ENCODE results near the gene GPR119. TPM values are rescaled to one million over a fixed set of nuclear protein-coding genes. Genes with fewer than 3 reads are reported as not detected.
"Not testable (repeated sequence)": the region's sequence is repeated elsewhere in the genome, so short reads cannot be mapped to it uniquely, and the experiment has no call there.

GPR119 gene
- not detected in 2 replicates for total RNA-seq (2012; rRNA removed)

DNA sequence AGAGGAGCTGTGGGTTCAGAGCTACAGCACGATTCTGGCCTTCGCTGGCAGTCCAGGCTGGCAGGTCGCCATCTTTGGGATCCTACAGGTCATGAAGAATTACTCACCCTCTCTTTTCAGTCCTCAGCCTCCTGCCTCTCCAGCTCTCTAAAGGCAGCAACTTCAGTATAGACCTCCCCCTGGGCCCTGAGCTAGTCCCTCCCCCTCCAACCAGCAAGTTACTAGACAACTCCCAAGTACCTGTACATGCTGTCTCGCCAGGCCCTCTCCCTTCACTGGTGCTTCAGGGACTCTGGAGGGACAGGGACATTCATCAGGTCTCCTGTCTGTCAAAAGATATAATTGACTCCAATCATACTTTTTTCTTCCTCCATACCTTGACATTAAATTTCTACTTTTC lies at the start of gene GPR119:
Gene GPR119, minus strand, starts transcription at position 155 of the 400 bp plus-strand sequence. CDS start 227 bp downstream, outside the sequence.
- H3K4me1 ChIP-seq (ENCODE audit: control insufficient read depth, insufficient read depth, low read length) = no peaks in the 10 kb centered on the region
- no peak within 1 kb of the TSS for H3K9ac ChIP-seq (ENCODE audit: low read depth, low read length)
- peaks cover 2% of the 10 kb centered on the region for H3K27me3 ChIP-seq (ENCODE audit: control insufficient read depth, insufficient read depth, low read length)
- H3K4me2 ChIP-seq (ENCODE audit: low read length) = no peak within 1 kb of the TSS
- no peak within 1 kb of the TSS for H3K4me3 ChIP-seq (ENCODE audit: low read length)
- no peaks in the 10 kb centered on the region for H3K9me3 ChIP-seq (replicated peaks; ENCODE audit: low read length)
- no peaks in the 10 kb centered on the region for H3K36me3 ChIP-seq (ENCODE audit: insufficient read depth, low read length)

DNA sequence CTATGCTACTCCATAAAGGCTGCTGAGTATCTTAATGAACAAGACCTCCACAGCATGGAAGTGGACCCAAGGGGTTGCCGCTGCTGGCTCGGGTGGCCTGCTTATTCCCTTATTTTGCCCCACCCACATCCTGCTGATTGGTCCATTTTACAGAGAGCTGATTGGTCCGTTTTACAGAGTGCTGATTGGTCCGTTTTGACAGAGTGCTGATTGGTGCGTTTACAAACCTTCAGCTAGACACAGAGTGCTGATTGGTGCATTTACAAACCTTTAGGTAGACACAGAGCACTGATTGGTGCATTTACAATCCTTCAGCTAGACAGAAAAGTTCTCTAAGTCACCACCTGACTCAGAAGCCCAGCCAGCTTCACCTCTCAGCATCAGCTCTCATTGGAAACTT lies 43.8 kb upstream of the GPR119 start:
- not testable (repeated sequence) for H3K4me1 ChIP-seq (ENCODE audit: control insufficient read depth, insufficient read depth, low read length); H3K4me3 ChIP-seq (ENCODE audit: low read length); H3K9ac ChIP-seq (ENCODE audit: low read depth, low read length); H3K4me2 ChIP-seq (ENCODE audit: low read length); H3K36me3 ChIP-seq (ENCODE audit: insufficient read depth, low read length); H3K9me3 ChIP-seq (replicated peaks; ENCODE audit: low read length)
- peaks cover 14% of the 10 kb centered on the region for H3K27me3 ChIP-seq (ENCODE audit: control insufficient read depth, insufficient read depth, low read length)

DNA sequence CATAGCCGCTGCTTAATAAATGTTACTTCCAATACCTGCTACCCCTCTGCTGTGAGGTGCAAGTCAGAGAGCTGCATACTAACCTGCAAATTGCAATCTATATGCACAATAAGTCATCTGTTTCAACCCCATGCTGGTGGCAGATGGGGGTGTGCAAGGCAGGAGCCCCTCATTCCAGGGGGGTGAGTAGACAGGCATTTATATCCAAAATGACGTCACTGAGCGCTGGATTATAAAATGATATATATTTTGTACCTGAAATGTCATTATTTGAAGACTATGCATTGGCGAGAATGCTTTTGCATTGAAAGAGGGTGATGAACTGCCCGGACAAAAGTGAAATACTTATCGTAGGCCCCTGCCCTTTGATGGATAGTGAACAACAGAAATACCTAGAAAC lies 41.1 kb upstream of the GPR119 start:
- H3K4me2 ChIP-seq (ENCODE audit: low read length) = no peak overlapping the region
- no peaks in the 10 kb centered on the region for H3K4me1 ChIP-seq (ENCODE audit: control insufficient read depth, insufficient read depth, low read length)
- no peak overlapping the region for H3K9ac ChIP-seq (ENCODE audit: low read depth, low read length)
- H3K9me3 ChIP-seq (replicated peaks; ENCODE audit: low read length) = no peaks in the 10 kb centered on the region
- H3K27me3 ChIP-seq (ENCODE audit: control insufficient read depth, insufficient read depth, low read length) = peaks cover 17% of the 10 kb centered on the region
- H3K4me3 ChIP-seq (ENCODE audit: low read length) = no peak overlapping the region
- H3K36me3 ChIP-seq (ENCODE audit: insufficient read depth, low read length) = no peaks in the 10 kb centered on the region

DNA sequence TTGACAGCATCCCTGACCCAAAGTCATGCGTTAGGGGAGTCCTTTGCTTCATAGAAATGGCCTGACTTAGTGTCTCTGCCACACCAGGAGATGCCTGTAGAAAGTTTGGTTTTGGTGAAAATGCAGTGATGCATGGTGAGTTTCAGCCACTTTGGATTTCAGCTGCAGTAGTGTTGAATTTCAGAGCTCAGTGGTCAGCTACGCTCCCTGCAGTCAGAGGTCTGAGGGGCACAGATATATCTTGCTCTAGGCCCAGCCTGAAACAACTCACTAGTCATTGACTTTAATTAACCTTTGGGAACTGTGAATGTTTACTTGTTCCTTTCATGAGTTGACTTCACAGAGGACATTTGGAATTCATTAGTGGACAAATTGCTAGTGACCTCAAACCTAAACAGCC lies 33.8 kb upstream of the GPR119 start:
- Histone ChIP-seq H3K9ac (ENCODE audit: low read depth, low read length) (no peak overlapping the region), H3K36me3 (ENCODE audit: insufficient read depth, low read length) (no peaks in the 10 kb centered on the region), H3K4me1 (ENCODE audit: control insufficient read depth, insufficient read depth, low read length) (no peaks in the 10 kb centered on the region), H3K27me3 (ENCODE audit: control insufficient read depth, insufficient read depth, low read length) (peaks cover 3% of the 10 kb centered on the region), H3K9me3 (replicated peaks; ENCODE audit: low read length) (no peaks in the 10 kb centered on the region), H3K4me3 (ENCODE audit: low read length) (no peak overlapping the region), H3K4me2 (ENCODE audit: low read length) (no peak overlapping the region)

DNA sequence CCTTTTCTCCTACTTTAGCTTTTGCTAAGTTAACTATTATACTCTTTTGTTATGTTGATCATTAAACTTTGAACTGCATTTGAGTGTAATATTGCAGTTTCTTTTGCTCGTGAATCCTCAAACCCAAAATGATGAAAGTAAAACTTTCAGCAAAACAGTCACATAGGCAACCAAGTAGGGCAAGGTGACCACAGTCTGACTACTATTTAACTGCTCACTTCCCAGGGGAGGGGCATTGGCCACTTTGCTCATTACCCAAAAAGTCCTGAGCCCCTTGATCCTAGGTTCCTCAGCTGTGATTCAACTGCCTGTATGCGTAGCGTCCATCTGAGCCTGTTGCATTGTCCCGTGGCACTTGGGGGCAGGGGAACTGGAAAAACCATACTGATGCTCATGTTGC lies 33.3 kb upstream of the GPR119 start:
- Histone ChIP-seq H3K4me3 (ENCODE audit: low read length) (no peak overlapping the region), H3K9ac (ENCODE audit: low read depth, low read length) (no peak overlapping the region), H3K27me3 (ENCODE audit: control insufficient read depth, insufficient read depth, low read length) (peaks cover 3% of the 10 kb centered on the region), H3K4me2 (ENCODE audit: low read length) (no peak overlapping the region), H3K9me3 (replicated peaks; ENCODE audit: low read length) (no peaks in the 10 kb centered on the region), H3K36me3 (ENCODE audit: insufficient read depth, low read length) (no peaks in the 10 kb centered on the region), H3K4me1 (ENCODE audit: control insufficient read depth, insufficient read depth, low read length) (no peaks in the 10 kb centered on the region)

DNA sequence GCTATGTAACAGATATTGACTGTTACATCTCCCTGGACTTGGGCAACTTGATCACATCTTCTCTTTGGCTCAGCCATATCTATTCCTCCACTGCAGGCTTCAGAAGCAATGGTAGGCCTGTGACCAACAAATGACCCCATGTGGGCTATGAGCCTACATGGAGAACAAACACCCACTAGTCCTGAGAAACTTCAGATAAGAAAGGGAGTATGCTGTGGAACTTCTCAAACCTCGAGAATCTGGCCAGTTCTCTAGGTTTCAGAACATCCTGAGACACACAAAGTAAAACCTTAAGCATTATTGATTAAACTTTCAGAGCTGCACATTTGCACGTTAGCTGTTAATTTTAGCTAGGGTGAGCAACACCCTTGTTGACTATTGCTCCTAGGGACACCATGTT lies 32.6 kb upstream of the GPR119 start:
- Histone ChIP-seq H3K4me3 (ENCODE audit: low read length) (no peak overlapping the region), H3K4me1 (ENCODE audit: control insufficient read depth, insufficient read depth, low read length) (no peaks in the 10 kb centered on the region), H3K4me2 (ENCODE audit: low read length) (no peak overlapping the region), H3K9me3 (replicated peaks; ENCODE audit: low read length) (no peaks in the 10 kb centered on the region), H3K36me3 (ENCODE audit: insufficient read depth, low read length) (no peaks in the 10 kb centered on the region), H3K9ac (ENCODE audit: low read depth, low read length) (no peak overlapping the region), H3K27me3 (ENCODE audit: control insufficient read depth, insufficient read depth, low read length) (no peaks in the 10 kb centered on the region)

DNA sequence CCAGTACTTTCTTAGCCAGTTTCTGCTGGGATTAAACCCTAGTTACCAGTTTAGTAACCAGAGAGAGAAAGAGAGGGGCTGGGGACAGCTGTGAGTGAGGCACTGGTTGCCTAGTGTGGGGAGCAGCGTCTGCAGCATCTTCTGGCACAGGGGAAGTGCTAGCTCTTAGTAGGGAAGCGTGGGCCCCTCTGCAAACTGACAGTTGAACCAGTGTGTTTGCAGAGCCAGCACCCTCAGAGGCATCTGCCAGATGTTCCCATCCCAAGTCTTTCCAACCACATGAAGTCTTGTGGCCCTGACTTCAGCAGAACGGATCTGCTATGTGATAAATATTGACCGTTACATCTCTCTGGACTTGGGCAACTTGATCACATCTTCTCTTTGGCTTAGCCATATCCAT lies 31.3 kb upstream of the GPR119 start:
- Histone ChIP-seq H3K4me3 (ENCODE audit: low read length) (no peak overlapping the region), H3K27me3 (ENCODE audit: control insufficient read depth, insufficient read depth, low read length) (no peaks in the 10 kb centered on the region), H3K9ac (ENCODE audit: low read depth, low read length) (no peak overlapping the region), H3K4me1 (ENCODE audit: control insufficient read depth, insufficient read depth, low read length) (no peaks in the 10 kb centered on the region), H3K4me2 (ENCODE audit: low read length) (no peak overlapping the region), H3K9me3 (replicated peaks; ENCODE audit: low read length) (no peaks in the 10 kb centered on the region), H3K36me3 (ENCODE audit: insufficient read depth, low read length) (no peaks in the 10 kb centered on the region)

DNA sequence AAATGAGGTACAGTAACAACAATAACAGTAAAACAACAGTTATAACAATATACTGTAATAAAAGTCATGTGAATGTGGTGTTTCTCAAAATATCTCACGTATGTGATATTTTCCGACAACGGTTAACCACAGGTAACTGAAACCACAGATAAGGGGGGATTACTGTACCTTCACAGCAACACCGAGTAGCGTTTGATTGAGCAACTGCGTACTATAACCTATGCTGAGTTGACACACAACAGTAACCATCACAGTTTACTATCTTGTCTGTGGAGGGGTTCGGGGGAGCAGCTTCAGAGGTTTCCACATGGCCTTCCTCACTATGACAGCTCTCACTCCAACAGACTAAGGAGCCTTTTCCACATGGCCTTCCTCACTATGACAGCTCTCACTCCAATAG lies 29.7 kb upstream of the GPR119 start:
- Histone ChIP-seq H3K4me3 (ENCODE audit: low read length) (no peak overlapping the region), H3K9me3 (replicated peaks; ENCODE audit: low read length) (no peaks in the 10 kb centered on the region), H3K36me3 (ENCODE audit: insufficient read depth, low read length) (no peaks in the 10 kb centered on the region), H3K4me1 (ENCODE audit: control insufficient read depth, insufficient read depth, low read length) (no peaks in the 10 kb centered on the region), H3K4me2 (ENCODE audit: low read length) (no peak overlapping the region), H3K27me3 (ENCODE audit: control insufficient read depth, insufficient read depth, low read length) (no peaks in the 10 kb centered on the region), H3K9ac (ENCODE audit: low read depth, low read length) (no peak overlapping the region)

DNA sequence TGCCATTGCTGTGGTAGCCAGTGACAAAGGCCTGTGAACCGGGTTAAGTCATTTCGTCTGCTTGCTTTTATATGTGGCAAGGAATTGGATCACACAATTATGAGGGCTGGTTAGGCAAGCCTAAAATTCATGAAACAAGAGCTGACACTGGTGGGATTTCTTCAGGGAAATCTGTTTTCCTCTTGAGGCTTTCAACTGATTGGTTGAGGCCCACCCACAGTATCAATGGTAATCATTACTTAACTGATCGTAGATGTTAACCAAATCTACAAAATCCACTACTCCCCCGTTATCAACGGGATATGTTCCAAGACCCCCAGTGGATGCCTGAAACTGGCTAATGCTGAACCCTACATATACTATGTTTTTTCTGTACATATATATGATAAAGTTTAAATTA lies 29.3 kb upstream of the GPR119 start:
- no peak overlapping the region for H3K4me2 ChIP-seq (ENCODE audit: low read length)
- no peaks in the 10 kb centered on the region for H3K9me3 ChIP-seq (replicated peaks; ENCODE audit: low read length)

DNA sequence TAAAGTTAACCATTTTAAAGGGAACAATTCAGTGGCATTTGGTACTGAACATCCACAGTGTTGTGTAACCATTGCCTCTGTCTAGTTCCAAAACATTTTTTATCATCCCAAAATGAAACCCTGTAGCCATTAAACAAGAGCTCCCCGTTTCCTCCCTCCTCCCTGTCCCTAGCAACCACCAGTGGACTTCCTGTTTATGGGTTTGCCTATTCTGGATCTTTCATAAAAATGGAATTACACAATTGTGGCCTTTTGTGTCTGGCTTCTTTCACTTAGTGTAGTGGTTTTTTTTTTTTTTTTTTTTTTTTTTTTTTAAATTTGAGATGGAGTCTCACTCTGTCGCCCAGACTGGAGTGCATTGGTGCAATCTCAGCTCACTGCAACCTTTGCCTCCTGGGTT lies 27.9 kb upstream of the GPR119 start:
- Histone ChIP-seq H3K9me3 (replicated peaks; ENCODE audit: low read length) (no peaks in the 10 kb centered on the region), H3K36me3 (ENCODE audit: insufficient read depth, low read length) (peaks cover 5% of the 10 kb centered on the region), H3K4me3 (ENCODE audit: low read length) (no peak overlapping the region), H3K27me3 (ENCODE audit: control insufficient read depth, insufficient read depth, low read length) (no peaks in the 10 kb centered on the region), H3K9ac (ENCODE audit: low read depth, low read length) (no peak overlapping the region), H3K4me1 (ENCODE audit: control insufficient read depth, insufficient read depth, low read length) (no peaks in the 10 kb centered on the region), H3K4me2 (ENCODE audit: low read length) (no peak overlapping the region)

More for the DNA sequence above, 29.3 kb upstream of the GPR119 start:
- no peak overlapping the region for H3K9ac ChIP-seq (ENCODE audit: low read depth, low read length)
- H3K27me3 ChIP-seq (ENCODE audit: control insufficient read depth, insufficient read depth, low read length) = no peaks in the 10 kb centered on the region
- peaks cover 3% of the 10 kb centered on the region for H3K36me3 ChIP-seq (ENCODE audit: insufficient read depth, low read length)
- no peaks in the 10 kb centered on the region for H3K4me1 ChIP-seq (ENCODE audit: control insufficient read depth, insufficient read depth, low read length)
- H3K4me3 ChIP-seq (ENCODE audit: low read length) = no peak overlapping the region

DNA sequence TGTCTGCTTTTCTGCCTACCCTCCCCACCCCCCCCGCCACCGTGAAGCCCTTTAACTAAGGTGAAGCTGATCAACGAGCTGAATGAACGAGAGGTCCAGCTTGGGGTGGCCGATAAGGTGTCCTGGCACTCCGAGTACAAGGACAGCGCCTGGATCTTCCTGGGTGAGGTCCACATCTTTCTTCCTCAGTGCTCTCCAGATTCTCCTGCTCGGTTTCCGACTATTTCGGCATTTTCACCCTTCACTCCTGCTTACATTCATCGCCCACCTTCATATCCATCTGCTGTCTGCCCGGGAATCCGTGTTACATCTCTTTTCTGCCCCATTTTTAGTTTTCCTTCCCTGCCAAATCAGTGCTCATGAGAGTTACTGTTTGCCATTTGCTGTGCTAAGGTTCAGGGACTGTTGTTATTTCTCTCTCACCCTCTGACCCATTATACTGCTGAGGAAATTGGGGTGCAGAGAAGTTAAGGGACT lies 16.8 kb upstream of the GPR119 start:
- no peaks in the 10 kb centered on the region for H3K36me3 ChIP-seq (ENCODE audit: insufficient read depth, low read length)
- no peaks in the 10 kb centered on the region for H3K9me3 ChIP-seq (replicated peaks; ENCODE audit: low read length)
- peak overlapping the region; percentile 76 for H3K4me2 ChIP-seq (ENCODE audit: low read length)
- peaks cover 3% of the 10 kb centered on the region for H3K4me1 ChIP-seq (ENCODE audit: control insufficient read depth, insufficient read depth, low read length)
- peak overlapping the region; percentile 87 for H3K9ac ChIP-seq (ENCODE audit: low read depth, low read length)
- H3K27me3 ChIP-seq (ENCODE audit: control insufficient read depth, insufficient read depth, low read length) = no peaks in the 10 kb centered on the region
- H3K4me3 ChIP-seq (ENCODE audit: low read length) = peak overlapping the region; percentile 68

DNA sequence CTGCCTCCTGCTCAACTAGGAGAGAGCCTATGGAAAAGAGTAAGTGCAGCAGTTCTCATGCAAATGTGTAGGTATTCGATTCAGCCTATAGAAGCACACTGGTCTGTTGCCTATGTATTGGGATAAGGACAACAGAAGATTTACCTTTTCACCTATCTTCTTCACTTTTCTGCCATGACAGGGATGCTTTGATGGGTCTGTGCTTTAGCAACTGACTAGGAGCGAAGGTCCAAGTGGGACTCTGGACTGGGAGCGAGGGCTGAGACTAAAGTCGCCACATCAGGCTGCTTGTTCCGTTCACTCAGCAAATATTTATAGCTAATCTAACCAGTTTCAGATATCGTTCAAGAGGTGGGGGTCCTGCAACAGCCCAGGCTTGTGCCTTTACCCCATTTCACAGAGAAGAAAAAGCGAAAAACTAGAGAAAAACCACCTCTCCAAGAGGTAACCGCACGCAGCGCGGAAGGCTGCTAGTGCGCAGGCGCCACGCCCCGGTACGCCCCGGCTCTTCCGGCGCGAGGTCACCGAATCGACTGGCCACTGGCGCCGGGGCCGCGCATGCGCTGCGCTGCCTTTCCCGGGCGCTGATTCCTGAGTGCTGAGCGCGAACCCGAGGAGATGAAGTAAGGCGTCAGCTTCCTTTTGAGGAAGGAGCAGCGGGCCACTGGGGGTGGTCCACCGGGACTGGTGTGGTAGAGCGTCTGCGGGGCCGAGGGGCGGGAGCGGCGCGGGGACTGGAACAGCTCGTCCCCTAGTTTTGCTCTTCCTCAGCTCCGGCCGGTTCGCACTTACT lies 16.1 kb upstream of the GPR119 start, which contains the start of gene RBMX2:
Gene RBMX2, plus strand, starts transcription at position 573 of the 793 bp plus-strand sequence. Its CDS starts 46 bp downstream, at position 619.
- H3K4me2 ChIP-seq (ENCODE audit: low read length) = peak within 1 kb of the TSS; percentile 76
- H3K9ac ChIP-seq (ENCODE audit: low read depth, low read length) = peak within 1 kb of the TSS; percentile 87
- H3K9me3 ChIP-seq (replicated peaks; ENCODE audit: low read length) = no peaks in the 10 kb centered on the region
- no peaks in the 10 kb centered on the region for H3K36me3 ChIP-seq (ENCODE audit: insufficient read depth, low read length)
- H3K4me1 ChIP-seq (ENCODE audit: control insufficient read depth, insufficient read depth, low read length) = peaks cover 3% of the 10 kb centered on the region
- peak within 1 kb of the TSS; percentile 68 for H3K4me3 ChIP-seq (ENCODE audit: low read length)
- peaks cover 4% of the 10 kb centered on the region for H3K27me3 ChIP-seq (ENCODE audit: control insufficient read depth, insufficient read depth, low read length)
